Activated T-helper 2 cell treated with anti-CD3 and anti-CD28 coated beads, Interferon-gamma antibody, Interleukin-2, Interleukin-4, amounts not matched to agents 10 μg/mL and 5 μg/mL and 100 μg/mL, durations not matched to agents 14 hours and 24 hours and 36 hours (primary cell): ENCODE results near the gene LEF1. TPM values are rescaled to one million over a fixed set of nuclear protein-coding genes. Genes with fewer than 3 reads are reported as not detected.

ENCODE experiments used
- DNase-seq: peaks from one replicate; pipeline ENCODE4 v3.0.0; 2021; ENCODE audit warnings: low spot score
- H3K27ac Mint-ChIP-seq: one replicate; pipeline ENCODE4 v1.8.0; 2021; ENCODE audit warnings: mixed read lengths
- H3K27me3 Mint-ChIP-seq: one replicate; pipeline ENCODE4 v1.8.0; 2021; ENCODE audit warnings: low read depth, mixed read lengths
- H3K36me3 Mint-ChIP-seq: one replicate; pipeline ENCODE4 v1.8.0; 2021; ENCODE audit warnings: low read depth, mixed read lengths
- H3K4me1 Mint-ChIP-seq: one replicate; pipeline ENCODE4 v1.8.0; 2021; ENCODE audit warnings: low read depth, mixed read lengths
- H3K4me3 Mint-ChIP-seq: one replicate; pipeline ENCODE4 v1.8.0; 2021; ENCODE audit warnings: low read depth, mild to moderate bottlenecking, moderate library complexity, mixed read lengths
- H3K9me3 Mint-ChIP-seq: one replicate; pipeline ENCODE4 v1.8.0; 2021; ENCODE audit warnings: mixed read lengths
- intact Hi-C: fragments of 100-400 bp; cut with micrococcal nuclease; formaldehyde crosslinking; loops from one replicate; pipeline ENCODE4 v1.15.1; 2023
- total RNA-seq: library from RNA; stranded (reverse); gene quantifications from 2 replicates; pipeline ENCODE4 v1.2.3, GENCODE V29; 2022

LEF1 gene
- total RNA-seq, 1 donor from 2014 or later, result 77.0 TPM

- Mint-ChIP-seq H3K27me3 (no peaks in the 10 kb centered on the region), H3K36me3 (peaks cover 26% of the 10 kb centered on the region), H3K9me3 (no peaks in the 10 kb centered on the region), H3K4me3 (peak overlapping the region; percentile 63), H3K4me1 (peaks cover 86% of the 10 kb centered on the region), H3K27ac (peak overlapping the region; percentile 90)
- no peak for DNase-seq
- intact Hi-C loops, result loop anchor here (1.0 to 5.0 kb wide), 4 partner anchors 8 to 506 kb away; partner anchors contain the start of gene RPL34
Observed at GRCh38 chr4:108116423-108117168, 52.1 kb downstream of the LEF1 start.

- intact Hi-C loops, result loop anchor here (2.0 to 5.0 kb wide), 2 partner anchors 318 to 507 kb away; partner anchors contain the start of gene RPL34
- no peak for DNase-seq
- Mint-ChIP-seq H3K9me3 (no peaks in the 10 kb centered on the region), H3K4me1 (peaks cover 87% of the 10 kb centered on the region), H3K36me3 (peaks cover 23% of the 10 kb centered on the region), H3K4me3 (no peak overlapping the region), H3K27ac (peak overlapping the region; percentile 90), H3K27me3 (no peaks in the 10 kb centered on the region)
Observed at GRCh38 chr4:108115168-108115526, 53.6 kb downstream of the LEF1 start.

- H3K36me3 Mint-ChIP-seq, result peaks cover 24% of the 10 kb centered on the region
- H3K9me3 Mint-ChIP-seq, result no peaks in the 10 kb centered on the region
- H3K4me3 Mint-ChIP-seq, result peak overlapping the region; percentile 34
- no peaks in the 10 kb centered on the region for H3K27me3 Mint-ChIP-seq
- intact Hi-C loops, result loop anchor here (2.0 kb wide), 1 partner anchor 318 kb away; no protein-coding TSS in a partner anchor
- H3K27ac Mint-ChIP-seq, result peak overlapping the region; percentile 84
- DNase-seq, result no peak
- peaks cover 93% of the 10 kb centered on the region for H3K4me1 Mint-ChIP-seq
Observed at GRCh38 chr4:108114503-108114902, 54.2 kb downstream of the LEF1 start.

GRCh38 chr4:108113229-108113628 is 55.5 kb downstream of the LEF1 start:
- Mint-ChIP-seq H3K27me3 (no peaks in the 10 kb centered on the region), H3K27ac (peak overlapping the region; percentile 94), H3K9me3 (no peaks in the 10 kb centered on the region), H3K36me3 (peaks cover 27% of the 10 kb centered on the region), H3K4me3 (peak overlapping the region; percentile 70), H3K4me1 (peaks cover 90% of the 10 kb centered on the region)
- peak; percentile 29 for DNase-seq
- intact Hi-C loops, result loop anchor here (1.0 kb wide), 1 partner anchor 52 kb away; no protein-coding TSS in a partner anchor

- H3K27me3 Mint-ChIP-seq, result no peaks in the 10 kb centered on the region
- H3K9me3 Mint-ChIP-seq, result no peaks in the 10 kb centered on the region
- intact Hi-C loops, result no loop called here
- peaks cover 28% of the 10 kb centered on the region for H3K36me3 Mint-ChIP-seq
- H3K27ac Mint-ChIP-seq, result no peak overlapping the region
- DNase-seq, result no peak
- H3K4me1 Mint-ChIP-seq, result peaks cover 86% of the 10 kb centered on the region
- no peak overlapping the region for H3K4me3 Mint-ChIP-seq
Observed at GRCh38 chr4:108111781-108112180, 57.0 kb downstream of the LEF1 start.

- Mint-ChIP-seq H3K4me3 (peak overlapping the region; percentile 15), H3K4me1 (peaks cover 84% of the 10 kb centered on the region), H3K9me3 (no peaks in the 10 kb centered on the region), H3K27ac (peak overlapping the region; percentile 37), H3K36me3 (peaks cover 35% of the 10 kb centered on the region), H3K27me3 (no peaks in the 10 kb centered on the region)
- intact Hi-C loops, result no loop called here
- DNase-seq, result no peak
Observed at GRCh38 chr4:108110450-108110849, 58.3 kb downstream of the LEF1 start.

GRCh38 chr4:108109997-108110416 is 58.7 kb downstream of the LEF1 start:
- peak overlapping the region; percentile 38 for H3K4me3 Mint-ChIP-seq
- intact Hi-C loops, result loop anchor here (2.0 to 5.0 kb wide), 4 partner anchors 38 to 372 kb away; no protein-coding TSS in a partner anchor
- peaks cover 80% of the 10 kb centered on the region for H3K4me1 Mint-ChIP-seq
- no peak for DNase-seq
- no peaks in the 10 kb centered on the region for H3K27me3 Mint-ChIP-seq
- peak overlapping the region; percentile 57 for H3K27ac Mint-ChIP-seq
- no peaks in the 10 kb centered on the region for H3K9me3 Mint-ChIP-seq
- peaks cover 35% of the 10 kb centered on the region for H3K36me3 Mint-ChIP-seq

GRCh38 chr4:108109111-108109510 is 59.6 kb downstream of the LEF1 start:
- H3K36me3 Mint-ChIP-seq, result peaks cover 40% of the 10 kb centered on the region
- no peak for DNase-seq
- no peaks in the 10 kb centered on the region for H3K27me3 Mint-ChIP-seq
- peak overlapping the region; percentile 54 for H3K27ac Mint-ChIP-seq
- no peaks in the 10 kb centered on the region for H3K9me3 Mint-ChIP-seq
- H3K4me3 Mint-ChIP-seq, result no peak overlapping the region
- H3K4me1 Mint-ChIP-seq, result peaks cover 75% of the 10 kb centered on the region
- intact Hi-C loops, result loop anchor here (2.0 to 5.0 kb wide), 4 partner anchors 37 to 373 kb away; no protein-coding TSS in a partner anchor

- Mint-ChIP-seq H3K27ac (peak overlapping the region; percentile 92), H3K36me3 (peaks cover 45% of the 10 kb centered on the region), H3K4me3 (peak overlapping the region; percentile 60), H3K9me3 (no peaks in the 10 kb centered on the region), H3K4me1 (peaks cover 71% of the 10 kb centered on the region), H3K27me3 (no peaks in the 10 kb centered on the region)
- DNase-seq, result peak; percentile 57
- intact Hi-C loops, result loop anchor here (1.0 to 5.0 kb wide), 9 partner anchors 8 to 374 kb away; no protein-coding TSS in a partner anchor
Observed at GRCh38 chr4:108107729-108108382, 60.9 kb downstream of the LEF1 start.

GRCh38 chr4:108107101-108107500 is 61.6 kb downstream of the LEF1 start:
- Mint-ChIP-seq H3K36me3 (peaks cover 48% of the 10 kb centered on the region), H3K4me3 (peak overlapping the region; percentile 27), H3K4me1 (peaks cover 68% of the 10 kb centered on the region), H3K27me3 (no peaks in the 10 kb centered on the region), H3K27ac (peak overlapping the region; percentile 59), H3K9me3 (no peaks in the 10 kb centered on the region)
- DNase-seq, result no peak
- intact Hi-C loops, result loop anchor here (5.0 kb wide), 3 partner anchors 35 to 375 kb away; no protein-coding TSS in a partner anchor

- Mint-ChIP-seq H3K4me3 (peak overlapping the region; percentile 27), H3K27ac (peak overlapping the region; percentile 59), H3K9me3 (no peaks in the 10 kb centered on the region), H3K27me3 (no peaks in the 10 kb centered on the region), H3K36me3 (peaks cover 55% of the 10 kb centered on the region), H3K4me1 (peaks cover 69% of the 10 kb centered on the region)
- DNase-seq, result no peak
- intact Hi-C loops, result loop anchor here (5.0 kb wide), 3 partner anchors 34 to 376 kb away; no protein-coding TSS in a partner anchor
Observed at GRCh38 chr4:108106186-108106585, 62.5 kb downstream of the LEF1 start.

- H3K9me3 Mint-ChIP-seq, result no peaks in the 10 kb centered on the region
- DNase-seq, result no peak
- H3K27me3 Mint-ChIP-seq, result no peaks in the 10 kb centered on the region
- intact Hi-C loops, result no loop called here
- H3K27ac Mint-ChIP-seq, result no peak overlapping the region
- no peak overlapping the region for H3K4me3 Mint-ChIP-seq
- H3K4me1 Mint-ChIP-seq, result peaks cover 59% of the 10 kb centered on the region
- H3K36me3 Mint-ChIP-seq, result peaks cover 61% of the 10 kb centered on the region
Observed at GRCh38 chr4:108103099-108103862, 65.5 kb downstream of the LEF1 start.
